Astrocyte (in vitro differentiated cells and primary cell): ENCODE data around the gene CDKN2B. TPM values are rescaled to one million over a fixed set of nuclear protein-coding genes. Genes with fewer than 3 reads are reported as not detected.
A peak's percentile ranks its signal among the peaks of the same experiment; 100 is the strongest.

Experiments
- DNase-seq: peaks from one replicate; pipeline ENCODE4 v3.0.0-alpha.2; 2010; ENCODE audit warnings: low read depth
- FAIRE-seq: peaks from 2 replicates; lab custom pipeline; 2011; peaks lifted over from hg19 to GRCh38; lab: Jason Lieb, UNC
- H2AFZ ChIP-seq: 2 replicates; pipeline ENCODE4 v1.6.0; 2012; ENCODE audit warnings: low read depth, low read length, inconsistent platforms
- H3K27ac ChIP-seq: 2 replicates; pipeline ENCODE4 v1.5.1; 2011; ENCODE audit warnings: low read depth, low read length, inconsistent platforms
- H3K27me3 ChIP-seq: 2 replicates; pipeline ENCODE4 v1.6.0; 2011; ENCODE audit warnings: low read length, inconsistent platforms; ENCODE audit not compliant: insufficient read depth
- H3K36me3 ChIP-seq: 2 replicates; pipeline ENCODE4 v1.5.1; 2011; ENCODE audit warnings: low read length, inconsistent platforms; ENCODE audit not compliant: insufficient read depth
- H3K4me1 ChIP-seq: 2 replicates; pipeline ENCODE4 v1.5.1; 2011; ENCODE audit warnings: low read length, inconsistent platforms; ENCODE audit not compliant: insufficient read depth
- H3K4me2 ChIP-seq: 2 replicates; pipeline ENCODE4 v1.6.0; 2012; ENCODE audit warnings: low read length, inconsistent platforms
- H3K4me3 ChIP-seq: 2 replicates; pipeline ENCODE4 v1.5.1; 2011; ENCODE audit warnings: low read depth, mild to moderate bottlenecking, low read length, inconsistent platforms; ENCODE audit not compliant: insufficient read depth
- H3K79me2 ChIP-seq: 2 replicates; pipeline ENCODE4 v1.6.0; 2012; ENCODE audit warnings: mild to moderate bottlenecking, low read length, inconsistent platforms; ENCODE audit not compliant: insufficient read depth
- H3K9ac ChIP-seq: 2 replicates; pipeline ENCODE4 v1.6.0; 2012; ENCODE audit warnings: mild to moderate bottlenecking, low read length, inconsistent platforms
- H3K9me3 ChIP-seq: 2 replicates; pipeline ENCODE4 v1.5.1; 2012; ENCODE audit warnings: low read depth, mild to moderate bottlenecking, low read length, inconsistent platforms; ENCODE audit not compliant: insufficient read depth
- H4K20me1 ChIP-seq: 2 replicates; pipeline ENCODE4 v1.6.0; 2012; ENCODE audit warnings: low read length, inconsistent platforms; ENCODE audit not compliant: insufficient read depth
- H3K27ac Mint-ChIP-seq: one replicate; pipeline ENCODE4 v1.8.0; 2021; ENCODE audit warnings: mild to moderate bottlenecking, mixed read lengths; ENCODE audit not compliant: unreplicated experiment
- H3K27me3 Mint-ChIP-seq: one replicate; pipeline ENCODE4 v1.8.0; 2021; ENCODE audit warnings: low read depth, mixed read lengths; ENCODE audit not compliant: unreplicated experiment
- H3K36me3 Mint-ChIP-seq: one replicate; pipeline ENCODE4 v1.8.0; 2021; ENCODE audit warnings: low read depth, mixed read lengths; ENCODE audit not compliant: unreplicated experiment
- H3K4me1 Mint-ChIP-seq: one replicate; pipeline ENCODE4 v1.8.0; 2021; ENCODE audit warnings: low read depth, mixed read lengths; ENCODE audit not compliant: unreplicated experiment
- H3K4me3 Mint-ChIP-seq: one replicate; pipeline ENCODE4 v1.8.0; 2021; ENCODE audit warnings: mild to moderate bottlenecking, moderate library complexity, mixed read lengths; ENCODE audit not compliant: unreplicated experiment
- H3K9me3 Mint-ChIP-seq: one replicate; pipeline ENCODE4 v1.8.0; 2021; ENCODE audit warnings: mild to moderate bottlenecking, mixed read lengths; ENCODE audit not compliant: unreplicated experiment
- CTCF ChIP-seq: IDR thresholded peaks from 2 replicates; pipeline ENCODE4 v1.5.1; 2011; ENCODE audit warnings: low read depth, mild to moderate bottlenecking, inconsistent platforms, low read length, moderate library complexity; ENCODE audit not compliant: insufficient read depth
- EZH2 ChIP-seq: IDR thresholded peaks from 2 replicates; pipeline ENCODE4 v1.6.1; 2012; ENCODE audit warnings: mild to moderate bottlenecking, low read length, inconsistent platforms; ENCODE audit not compliant: insufficient read depth
- total RNA-seq: library from RNA; stranded (reverse); gene quantifications from 2 replicates; pipeline ENCODE4 v1.2.1, GENCODE V29; 2021

The CDKN2B gene
- total RNA-seq, 1 donor from 2014 or later: 306 TPM

- Histone ChIP-seq H3K27me3 (no peaks in the 10 kb centered on the region), H4K20me1 (no peaks in the 10 kb centered on the region), H2AFZ (no peak overlapping the region), H3K4me1 (peaks cover 30% of the 10 kb centered on the region), H3K79me2 (no peaks in the 10 kb centered on the region), H3K9me3 (no peaks in the 10 kb centered on the region), H3K4me3 (no peak overlapping the region), H3K36me3 (peaks cover 3% of the 10 kb centered on the region), H3K4me2 (no peak overlapping the region), H3K27ac (peak overlapping the region; percentile 72), H3K9ac (peak overlapping the region; percentile 51)
- peak overlapping the region; percentile 59 for H3K27ac Mint-ChIP-seq
- TF ChIP-seq EZH2 (no peak), CTCF (no peak)
- H3K4me1 Mint-ChIP-seq: peaks cover 42% of the 10 kb centered on the region
- H3K9me3 Mint-ChIP-seq: peaks cover 8% of the 10 kb centered on the region
- H3K36me3 Mint-ChIP-seq: peaks cover 5% of the 10 kb centered on the region
- H3K27me3 Mint-ChIP-seq: no peaks in the 10 kb centered on the region
- FAIRE-seq (peak; percentile 20), DNase-seq (no peak)
- no peak overlapping the region for H3K4me3 Mint-ChIP-seq
These were observed 46.0 kb upstream of the CDKN2B start for GRCh38 chr9:22055090-22055489.

- Mint-ChIP-seq H3K36me3 (peaks cover 5% of the 10 kb centered on the region), H3K9me3 (peaks cover 6% of the 10 kb centered on the region), H3K27ac (no peak overlapping the region), H3K4me1 (peaks cover 43% of the 10 kb centered on the region), H3K27me3 (no peaks in the 10 kb centered on the region), H3K4me3 (no peak overlapping the region)
- H3K4me1 ChIP-seq: peaks cover 30% of the 10 kb centered on the region
- peak overlapping the region; percentile 89 for H3K27ac ChIP-seq
- no peaks in the 10 kb centered on the region for H3K27me3 ChIP-seq
- no peak for TF ChIP-seq CTCF
- no peak for TF ChIP-seq EZH2
- DNase-seq: no peak
- H3K4me2 ChIP-seq: no peak overlapping the region
- H3K4me3 ChIP-seq: no peak overlapping the region
- H3K36me3 ChIP-seq: peaks cover 3% of the 10 kb centered on the region
- no peaks in the 10 kb centered on the region for H3K9me3 ChIP-seq
- no peak overlapping the region for H2AFZ ChIP-seq
- no peak for FAIRE-seq
- H3K9ac ChIP-seq: no peak overlapping the region
- H3K79me2 ChIP-seq: no peaks in the 10 kb centered on the region
- H4K20me1 ChIP-seq: no peaks in the 10 kb centered on the region
These were observed 45.4 kb upstream of the CDKN2B start for GRCh38 chr9:22054529-22054928.

GRCh38 chr9:22054076-22054475 lies 45.0 kb upstream of the CDKN2B start:
- DNase-seq (no peak), FAIRE-seq (no peak)
- no peak for TF ChIP-seq EZH2
- TF ChIP-seq CTCF: no peak
- Mint-ChIP-seq H3K27me3 (no peaks in the 10 kb centered on the region), H3K36me3 (peaks cover 5% of the 10 kb centered on the region), H3K4me1 (peaks cover 46% of the 10 kb centered on the region), H3K9me3 (peaks cover 5% of the 10 kb centered on the region), H3K4me3 (no peak overlapping the region), H3K27ac (no peak overlapping the region)
- Histone ChIP-seq H3K36me3 (peaks cover 3% of the 10 kb centered on the region), H3K9me3 (no peaks in the 10 kb centered on the region), H3K4me1 (peaks cover 30% of the 10 kb centered on the region), H3K4me2 (no peak overlapping the region), H3K4me3 (no peak overlapping the region), H3K9ac (peak overlapping the region; percentile 77), H3K27me3 (no peaks in the 10 kb centered on the region), H3K27ac (peak overlapping the region; percentile 89), H4K20me1 (no peaks in the 10 kb centered on the region), H2AFZ (no peak overlapping the region), H3K79me2 (no peaks in the 10 kb centered on the region)
